Psoas muscle (tissue), 8 donors: Measurements from ENCODE around the gene GNG3. TPM values are rescaled to one million over a fixed set of nuclear protein-coding genes. Genes with fewer than 3 reads are reported as not detected.

Experiments used
- ATAC-seq, 4 donors: fragments of 200-7000 bp; cut with Tn5 transposase; one replicate each; pipeline ENCODE4 v1.9.1; 2020; ENCODE audit warnings: moderate library complexity in 3 of 4, mild to moderate bottlenecking in 2 of 4
- DNase-seq, 2 donors: peaks; one replicate each; pipeline ENCODE4 v3.0.0-alpha.2; 2020
- H3K27ac ChIP-seq: fragments of 200-600 bp; one replicate; pipeline ENCODE4 v1.8.0; 2022
- H3K27me3 ChIP-seq, 3 donors: fragments of 200-600 bp in 1 of 3; one replicate each; pipeline versions ENCODE4 v1.6.1 to v1.8.0; 2013 to 2022; ENCODE audit warnings: low read length in 2 of 3, mild to moderate bottlenecking in 2 of 3, moderate library complexity in 1 of 3; ENCODE audit not compliant: insufficient read depth in 3 of 3
- H3K36me3 ChIP-seq, 2 donors: fragments of 200-600 bp in 1 of 2; one replicate each; pipeline versions ENCODE4 v1.6.1 to v1.8.0; 2013 to 2022; ENCODE audit warnings: low read depth in 1 of 2, mild to moderate bottlenecking in 1 of 2, moderate library complexity in 1 of 2; ENCODE audit not compliant: insufficient read depth in 1 of 2
- H3K4me1 ChIP-seq: fragments of 200-600 bp; one replicate; pipeline ENCODE4 v1.8.0; 2022
- H3K4me3 ChIP-seq: fragments of 200-600 bp; one replicate; pipeline ENCODE4 v1.8.0; 2022; ENCODE audit warnings: mild to moderate bottlenecking
- H3K9me3 ChIP-seq: fragments of 200-600 bp; one replicate; pipeline ENCODE4 v1.8.0; 2022
- CTCF ChIP-seq: fragments of 200-600 bp; IDR thresholded peaks from one replicate; pipeline ENCODE4 v1.8.0; 2022; ENCODE audit warnings: antibody characterized with exemption
- WGBS, 3 donors: extraction: QIAGEN DNeasy Blood & Tissue Kit; methylation state at CpG; one replicate each; pipeline versions ENCODE4 v1.1.6 to v1.1.7; 2013; 5-methylcytosine and 5-hydroxymethylcytosine counted together
- intact Hi-C, 2 donors: fragments of 100-400 bp; cut with DNase I; formaldehyde crosslinking; loops; one replicate each; pipeline versions ENCODE4 v1.11.0 to v1.14.2; 2022
- polyA plus RNA-seq, 3 donors: library from polyadenylated mRNA; stranded (reverse); fragments of 200-250 nt; gene quantifications; one replicate each; pipeline ENCODE4 v1.2.3, GENCODE V29; 2013
- total RNA-seq, 4 donors: library from RNA; stranded (reverse); fragmentation: NEBNext Ultra II Directional in 2 of 4; extraction: Animal tissue kit (Norgen Biotek cat#: 25700) in 2 of 4; gene quantifications; one replicate each; pipeline versions ENCODE4 v1.2.1 to v1.2.4, GENCODE V29; 2021 to 2023
- donor health status: healthy with polysubstance abuse.
- donor health status: DM: no; HTN: no; CAD: no; lungs with moderate emphysema.
- donor health status: Bipolar disorder and iron deficiency.
- donor health status: healthy.
- donor health status: DM: yes; HTN: yes; CAD: no.
- donor health status: DM: no; HTN: no; CAD: no.
- donor health status: DM: no; HTN: no; CAD: no.
- donor health status: DM: yes; HTN: yes; CAD: no.

GNG3 gene
- total and polyA plus RNA-seq, 7 donors: 0.10 to 0.39 TPM; not detected in 5

DNA sequence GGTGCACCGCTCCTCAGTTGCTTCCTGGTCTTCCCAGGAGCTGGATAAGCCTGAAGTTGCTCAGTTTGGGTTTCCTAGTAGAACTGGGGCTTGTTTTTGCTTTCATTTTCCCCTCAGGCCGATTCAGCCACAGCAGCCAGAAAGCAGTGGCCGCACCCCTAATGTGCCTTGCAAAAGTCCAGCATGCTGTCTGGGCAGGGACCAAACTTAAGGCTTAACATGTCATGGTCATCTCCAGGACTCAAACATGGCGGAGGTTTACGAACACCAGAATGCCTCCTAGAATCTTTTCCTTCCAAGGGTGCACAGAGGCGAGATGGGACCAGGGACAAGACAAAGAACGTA lies 2.5 kb downstream of the GNG3 start:
- DNase-seq: peak in 1 of 2 donors; percentile 37
- Histone ChIP-seq H3K27ac (peak overlapping the region; percentile 99), H3K36me3 (peaks cover 0 to 47% of the 10 kb centered on the region in 2 donors), H3K4me3 (peak overlapping the region; percentile 92), H3K27me3 (no peaks in the 10 kb centered on the region), H3K4me1 (peaks cover 52% of the 10 kb centered on the region), H3K9me3 (no peaks in the 10 kb centered on the region)
- WGBS, 3 donors: 43 to 53% (median 51%) methylated on average over 7 of the region's 7 CpGs
- no peak for TF ChIP-seq CTCF
- peak in 1 of 4 donors; percentile 4 for ATAC-seq
- intact Hi-C loops: no loop called here

DNA sequence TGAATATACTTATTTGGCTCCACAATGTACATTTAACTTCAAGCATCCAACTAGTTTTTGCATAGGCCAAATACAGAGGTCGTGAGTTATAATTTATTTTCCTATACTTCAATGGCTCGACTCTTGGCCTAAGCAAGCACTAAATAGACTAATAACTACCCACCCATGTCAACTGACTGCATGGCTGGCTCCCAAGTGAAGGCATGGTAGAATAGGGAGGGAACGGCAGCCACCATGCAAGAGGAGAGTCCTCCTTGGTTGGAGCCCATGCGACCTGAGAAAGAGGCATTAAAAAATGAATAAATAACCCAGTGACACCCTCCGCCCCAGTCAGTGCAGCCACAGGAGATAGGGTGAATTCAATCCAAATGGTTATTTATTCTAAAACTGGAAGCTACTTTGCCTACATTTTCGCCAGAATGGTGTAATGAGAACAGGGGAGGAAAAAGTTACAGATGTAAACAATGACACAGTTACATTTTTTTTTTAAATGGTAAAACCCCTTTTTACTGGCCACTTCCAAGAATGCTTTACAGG lies 4.9 kb downstream of the GNG3 start:
- H3K27me3 ChIP-seq: no peaks in the 10 kb centered on the region
- no peak overlapping the region for H3K4me3 ChIP-seq
- peaks cover 34% of the 10 kb centered on the region for H3K4me1 ChIP-seq
- H3K27ac ChIP-seq: peak overlapping the region; percentile 64
- no peaks in the 10 kb centered on the region for H3K9me3 ChIP-seq
- DNase-seq (no peak), ATAC-seq (no peak)
- TF ChIP-seq CTCF: no peak
- 72 to 84% (median 79%) methylated on average over 6 of the region's 6 CpGs for WGBS, 3 donors
- peaks cover 12 to 71% of the 10 kb centered on the region in 2 donors for H3K36me3 ChIP-seq
- intact Hi-C loops: no loop called here

DNA sequence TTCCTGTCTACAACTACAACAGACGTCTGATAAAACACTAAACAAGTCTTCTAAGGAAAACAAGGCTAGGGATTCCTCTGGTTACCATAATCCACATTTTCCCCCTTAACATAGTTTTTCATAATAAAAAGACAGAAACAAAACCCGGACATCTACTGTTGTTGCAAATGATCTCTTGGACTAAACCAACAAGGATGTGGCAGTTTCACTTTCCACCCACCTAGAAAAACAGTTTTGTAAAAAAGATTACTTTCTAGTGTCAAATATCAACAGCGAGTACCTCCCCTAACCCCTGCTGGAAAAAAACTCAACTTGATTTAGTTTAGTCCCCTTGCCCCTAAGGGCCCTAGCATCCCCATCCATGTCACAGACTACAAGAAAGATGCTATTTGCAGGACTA lies 5.4 kb downstream of the GNG3 start:
- no peaks in the 10 kb centered on the region for H3K27me3 ChIP-seq
- no peak for TF ChIP-seq CTCF
- peak overlapping the region; percentile 64 for H3K27ac ChIP-seq
- no peak overlapping the region for H3K4me3 ChIP-seq
- H3K4me1 ChIP-seq: peaks cover 34% of the 10 kb centered on the region
- intact Hi-C loops: no loop called here
- no peaks in the 10 kb centered on the region for H3K9me3 ChIP-seq
- DNase-seq (no peak), ATAC-seq (no peak)
- WGBS, 3 donors: 61 to 69% (median 69%) methylated on average over 3 of the region's 3 CpGs
- peaks cover 12 to 76% of the 10 kb centered on the region in 2 donors for H3K36me3 ChIP-seq

DNA sequence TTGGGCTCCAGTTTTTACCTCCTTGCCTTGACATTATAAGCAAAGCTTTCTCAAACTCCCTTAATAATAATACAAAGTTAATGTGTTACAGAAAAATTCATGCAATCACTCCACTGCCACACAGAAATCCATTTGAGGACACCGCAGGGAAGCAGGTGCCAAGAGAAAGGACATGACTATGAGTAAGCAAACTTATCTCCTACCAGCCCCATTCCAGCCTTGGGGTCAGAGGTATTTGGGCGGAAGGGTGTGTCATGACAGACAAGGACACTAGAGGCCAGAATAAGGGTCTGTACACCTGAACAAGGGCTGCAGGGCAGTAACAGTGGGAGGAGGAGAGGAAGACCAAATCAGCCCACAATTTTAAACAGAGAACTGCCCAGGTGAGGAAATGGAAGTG lies 5.9 kb downstream of the GNG3 start:
- 73 to 94% (median 86%) methylated on average over 2 of the region's 2 CpGs for WGBS, 3 donors
- H3K4me3 ChIP-seq: no peak overlapping the region
- intact Hi-C loops: no loop called here
- H3K9me3 ChIP-seq: no peaks in the 10 kb centered on the region
- peak overlapping the region; percentile 64 for H3K27ac ChIP-seq
- no peaks in the 10 kb centered on the region for H3K27me3 ChIP-seq
- no peak for TF ChIP-seq CTCF
- H3K4me1 ChIP-seq: peaks cover 30% of the 10 kb centered on the region
- ATAC-seq (no peak), DNase-seq (no peak)
- H3K36me3 ChIP-seq: peaks cover 12 to 81% of the 10 kb centered on the region in 2 donors
